Esophagus muscularis mucosa (tissue), 4 donors: ENCODE measurements around the gene KCNA3. TPM values are rescaled to one million over a fixed set of nuclear protein-coding genes. Genes with fewer than 3 reads are reported as not detected.

Source experiments
- DNase-seq: peaks from one replicate; pipeline ENCODE4 v3.0.0-alpha.2; 2017; ENCODE audit errors: extremely low spot score
- H3K27ac ChIP-seq, 4 donors: fragments of 200-600 bp; sonication (generic); replicated peaks in 1 of 4; 1 replicate in 3 of 4; 2 replicates in 1 of 4; pipeline ENCODE4 v1.5.1; 2016 to 2019; ENCODE audit warnings: mild to moderate bottlenecking in 1 of 4
- H3K27me3 ChIP-seq, 4 donors: fragments of 200-600 bp; sonication (generic); one replicate each; pipeline versions ENCODE4 v1.5.1 to v1.6.0; 2016 to 2019
- H3K36me3 ChIP-seq, 4 donors: fragments of 200-600 bp; sonication (generic); one replicate each; pipeline ENCODE4 v1.5.1; 2016 to 2019
- H3K4me1 ChIP-seq, 4 donors: fragments of 200-600 bp; sonication (generic); one replicate each; pipeline ENCODE4 v1.5.1; 2016 to 2019
- H3K4me3 ChIP-seq, 4 donors: fragments of 200-600 bp; sonication (generic); 1 replicate in 2 of 4; 2 replicates in 2 of 4; pipeline ENCODE4 v1.5.1; 2016 to 2019; ENCODE audit warnings: mild to moderate bottlenecking in 4 of 4, moderate library complexity in 1 of 4
- H3K9me3 ChIP-seq, 4 donors: fragments of 200-600 bp; sonication (generic); 1 replicate in 3 of 4; 2 replicates in 1 of 4; pipeline ENCODE4 v1.5.1; 2016 to 2019
- EP300 ChIP-seq: sonication (generic); formaldehyde crosslinking; IDR thresholded peaks from one replicate; pipeline ENCODE4 v1.6.1; 2017; ENCODE audit warnings: antibody characterized with exemption
- POLR2A ChIP-seq: fragments of 450-650 bp; IDR thresholded peaks from one replicate; pipeline ENCODE4 v1.6.1; 2017; ENCODE audit warnings: antibody characterized with exemption, moderate library complexity, mild to moderate bottlenecking, low read depth
- POLR2AphosphoS5 ChIP-seq, 2 donors: sonication (generic); formaldehyde crosslinking; IDR thresholded peaks; one replicate each; pipeline ENCODE4 v1.6.1; 2017; ENCODE audit warnings: antibody characterized with exemption in 2 of 2
- WGBS: methylation state at CpG from one replicate; pipeline ENCODE4 v1.1.5; 2018; 5-methylcytosine and 5-hydroxymethylcytosine counted together
- intact Hi-C: fragments of 100-400 bp; cut with DNase I; formaldehyde crosslinking; loops from one replicate; pipeline ENCODE4 v1.15.1; 2023
- total RNA-seq, 4 donors: library from RNA; depleted of rRNA; stranded (reverse); fragments of >200 nt; gene quantifications; one replicate each; pipeline versions ENCODE4 v1.1.0 to v1.2.1, GENCODE V29; 2016
- TF ChIP-seq, protein P1 (sequence below), 3 experiments: fragments of 200-600 bp in 2 of 3; fragments of 450-650 bp in 1 of 3; sonication (generic) in 2 of 3; IDR thresholded peaks; one replicate each; pipeline ENCODE4 v1.5.1; 2017 to 2019; ENCODE audit warnings: antibody characterized with exemption in 3 of 3, mild to moderate bottlenecking in 2 of 3, moderate library complexity in 1 of 3

The KCNA3 gene
- total RNA-seq, 4 donors from 2014 or later: 0.80 to 3.1 (median 1.6) TPM

DNA sequence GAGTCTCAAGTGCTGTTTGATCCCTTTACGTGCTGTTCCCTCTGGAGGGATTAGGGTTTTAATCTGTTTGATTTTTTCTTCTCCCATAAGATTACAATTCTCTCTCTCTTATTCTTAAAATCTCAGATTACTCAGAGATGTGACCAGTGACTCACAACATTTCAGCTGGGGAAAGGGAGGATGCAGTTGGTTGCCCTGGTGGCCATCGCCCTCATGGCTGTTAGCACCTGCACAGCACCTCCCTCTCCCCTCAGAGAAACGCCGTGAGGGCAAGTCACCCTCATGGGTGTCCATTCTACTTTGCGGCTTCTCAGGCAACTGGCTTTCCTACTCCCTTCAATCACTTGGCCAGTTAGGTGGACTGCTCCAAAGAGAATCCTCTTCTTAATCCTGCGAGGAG is 42.4 kb upstream of the KCNA3 start:
- no peak for DNase-seq
- Histone ChIP-seq H3K4me1 (no peaks in the 10 kb centered on the region), H3K27me3 (peaks cover 0 to 5% (median 0%) of the 10 kb centered on the region in 4 donors), H3K4me3 (no peak overlapping the region), H3K36me3 (no peaks in the 10 kb centered on the region), H3K27ac (no peak overlapping the region), H3K9me3 (no peaks in the 10 kb centered on the region)
- intact Hi-C loops: no loop called here
- 88% methylated on average over 6 of the region's 6 CpGs for WGBS
- TF ChIP-seq, protein P1, sequence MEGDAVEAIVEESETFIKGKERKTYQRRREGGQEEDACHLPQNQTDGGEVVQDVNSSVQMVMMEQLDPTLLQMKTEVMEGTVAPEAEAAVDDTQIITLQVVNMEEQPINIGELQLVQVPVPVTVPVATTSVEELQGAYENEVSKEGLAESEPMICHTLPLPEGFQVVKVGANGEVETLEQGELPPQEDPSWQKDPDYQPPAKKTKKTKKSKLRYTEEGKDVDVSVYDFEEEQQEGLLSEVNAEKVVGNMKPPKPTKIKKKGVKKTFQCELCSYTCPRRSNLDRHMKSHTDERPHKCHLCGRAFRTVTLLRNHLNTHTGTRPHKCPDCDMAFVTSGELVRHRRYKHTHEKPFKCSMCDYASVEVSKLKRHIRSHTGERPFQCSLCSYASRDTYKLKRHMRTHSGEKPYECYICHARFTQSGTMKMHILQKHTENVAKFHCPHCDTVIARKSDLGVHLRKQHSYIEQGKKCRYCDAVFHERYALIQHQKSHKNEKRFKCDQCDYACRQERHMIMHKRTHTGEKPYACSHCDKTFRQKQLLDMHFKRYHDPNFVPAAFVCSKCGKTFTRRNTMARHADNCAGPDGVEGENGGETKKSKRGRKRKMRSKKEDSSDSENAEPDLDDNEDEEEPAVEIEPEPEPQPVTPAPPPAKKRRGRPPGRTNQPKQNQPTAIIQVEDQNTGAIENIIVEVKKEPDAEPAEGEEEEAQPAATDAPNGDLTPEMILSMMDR (IDR thresholded peaks at IDR 0.05): no peak
- no peak for TF ChIP-seq EP300
- TF ChIP-seq POLR2AphosphoS5 (IDR thresholded peaks at IDR 0.05): no peak
- no peak for TF ChIP-seq POLR2A

DNA sequence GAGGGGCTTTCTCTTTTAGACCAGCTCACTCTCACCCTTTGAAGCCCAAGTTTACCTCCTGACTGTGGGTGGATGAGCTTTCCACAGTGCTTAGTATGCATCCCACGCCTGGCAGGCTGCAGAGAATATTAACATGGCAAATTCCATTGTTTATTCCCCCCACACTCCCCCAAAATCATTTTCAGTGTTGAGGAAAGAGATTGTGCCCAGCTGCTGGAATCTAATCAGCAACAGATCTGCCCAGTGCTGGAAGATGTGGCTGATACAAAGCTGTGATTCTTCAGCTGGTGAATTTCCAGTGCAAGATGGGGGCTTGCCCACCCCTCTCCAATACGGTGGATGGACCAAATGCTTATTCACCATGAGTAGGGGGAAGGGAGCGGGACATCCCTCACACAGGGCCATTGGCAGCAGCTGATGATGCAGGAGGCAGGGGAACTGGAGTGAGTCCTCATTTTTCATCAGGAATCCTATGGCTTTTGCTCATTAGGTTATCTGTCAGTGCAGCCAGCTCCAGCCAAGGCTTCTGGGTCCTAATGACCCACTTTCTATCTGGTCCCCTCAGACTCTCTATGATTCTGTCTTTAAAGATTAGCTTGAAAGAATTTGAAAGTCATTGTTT is 39.7 kb upstream of the KCNA3 start:
- Histone ChIP-seq H3K27me3 (peaks cover 0 to under 1% (median 0%) of the 10 kb centered on the region in 4 donors), H3K4me1 (no peaks in the 10 kb centered on the region), H3K36me3 (no peaks in the 10 kb centered on the region), H3K27ac (no peak overlapping the region), H3K9me3 (no peaks in the 10 kb centered on the region), H3K4me3 (no peak overlapping the region)
- peak; percentile 55 for DNase-seq
- TF ChIP-seq EP300: no peak
- no peak for TF ChIP-seq POLR2A
- no peak for TF ChIP-seq POLR2AphosphoS5 (IDR thresholded peaks at IDR 0.05)
- TF ChIP-seq, protein P1 (IDR thresholded peaks at IDR 0.05): no peak
- intact Hi-C loops: no loop called here
- 40% methylated on average over 1 of the region's 3 CpGs for WGBS

DNA sequence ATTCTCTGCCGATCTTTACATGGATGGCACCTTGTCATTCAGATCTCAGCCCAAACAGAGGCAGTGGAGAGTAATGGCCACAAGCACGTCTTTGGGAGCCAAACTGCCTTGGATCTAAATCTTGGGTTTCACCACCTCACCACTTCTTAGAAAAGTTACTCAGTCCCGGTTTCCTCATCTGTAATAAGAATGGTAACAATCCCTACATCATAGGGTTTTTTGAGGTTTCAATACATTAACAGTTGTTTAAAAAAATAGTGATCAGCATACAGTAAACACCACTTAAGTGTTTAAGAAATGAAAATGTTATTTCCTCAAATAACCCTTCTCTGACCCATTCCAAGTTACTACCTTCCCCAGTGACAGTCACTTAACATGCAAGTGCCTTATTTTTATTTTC is 38.5 kb upstream of the KCNA3 start:
- Histone ChIP-seq H3K4me1 (no peaks in the 10 kb centered on the region), H3K36me3 (no peaks in the 10 kb centered on the region), H3K4me3 (no peak overlapping the region), H3K27ac (no peak overlapping the region), H3K9me3 (no peaks in the 10 kb centered on the region), H3K27me3 (no peaks in the 10 kb centered on the region)
- intact Hi-C loops: no loop called here
- WGBS: 55% methylated on average over 3 of the region's 3 CpGs
- TF ChIP-seq, protein P1 (IDR thresholded peaks at IDR 0.05): no peak
- TF ChIP-seq POLR2AphosphoS5 (IDR thresholded peaks at IDR 0.05): no peak
- TF ChIP-seq POLR2A: no peak
- no peak for TF ChIP-seq EP300
- peak; percentile 29 for DNase-seq

DNA sequence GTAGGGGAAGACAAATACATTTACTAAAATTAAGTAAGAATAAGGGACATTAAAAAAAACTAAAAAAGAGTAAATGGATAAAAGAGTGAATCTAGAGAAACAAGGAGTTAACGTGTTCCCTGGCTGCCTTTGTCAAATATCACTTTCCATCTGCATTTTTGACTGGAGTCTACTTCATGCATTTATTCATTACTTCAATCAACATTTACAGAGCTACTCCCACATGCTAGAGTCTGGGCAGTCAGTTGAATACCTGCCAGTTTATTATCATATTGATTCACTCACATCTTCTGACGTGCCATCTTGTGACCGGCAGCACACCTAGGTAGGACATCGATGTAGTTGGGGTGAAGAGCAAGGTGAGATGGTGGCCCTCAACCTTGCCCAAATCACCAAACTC is 35.6 kb upstream of the KCNA3 start:
- Histone ChIP-seq H3K27ac (no peak overlapping the region), H3K4me3 (no peak overlapping the region), H3K36me3 (no peaks in the 10 kb centered on the region), H3K4me1 (no peaks in the 10 kb centered on the region), H3K27me3 (no peaks in the 10 kb centered on the region), H3K9me3 (no peaks in the 10 kb centered on the region)
- TF ChIP-seq EP300 (no peak), POLR2A (no peak), POLR2AphosphoS5 (IDR thresholded peaks at IDR 0.05) (no peak)
- TF ChIP-seq, protein P1 (IDR thresholded peaks at IDR 0.05): no peak
- peak; percentile 24 for DNase-seq
- intact Hi-C loops: no loop called here
- 81% methylated on average over 4 of the region's 4 CpGs for WGBS

DNA sequence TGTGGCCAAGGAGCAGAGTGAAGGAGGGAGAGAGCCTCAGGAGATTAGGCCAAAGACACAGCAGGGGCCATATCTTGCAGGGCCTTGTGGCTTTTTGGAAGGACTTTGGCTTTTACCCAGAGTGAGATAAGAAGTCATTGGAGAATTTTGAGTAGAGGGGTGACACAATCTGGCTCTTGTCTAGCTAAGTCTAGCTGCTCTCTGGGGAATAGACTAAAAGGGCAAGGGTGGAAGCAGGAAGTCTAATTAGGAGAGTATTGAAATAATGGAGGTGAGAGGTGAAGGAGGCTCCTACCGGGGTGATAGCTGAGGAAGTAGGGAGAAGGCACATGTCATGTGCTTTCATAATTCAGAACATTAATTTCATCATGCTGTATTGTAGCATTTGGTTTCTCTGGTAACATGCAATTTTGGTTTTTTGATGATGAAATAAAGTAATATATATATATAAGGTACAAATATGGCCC is 34.3 kb upstream of the KCNA3 start:
- Histone ChIP-seq H3K9me3 (no peaks in the 10 kb centered on the region), H3K4me3 (no peak overlapping the region), H3K4me1 (no peaks in the 10 kb centered on the region), H3K36me3 (no peaks in the 10 kb centered on the region), H3K27me3 (no peaks in the 10 kb centered on the region), H3K27ac (no peak overlapping the region)
- intact Hi-C loops: no loop called here
- TF ChIP-seq, protein P1 (IDR thresholded peaks at IDR 0.05): no peak
- DNase-seq: no peak
- 43% methylated on average over 1 of the region's 1 CpG for WGBS
